ENCODE results near the gene TGFBR3L.

DNA sequence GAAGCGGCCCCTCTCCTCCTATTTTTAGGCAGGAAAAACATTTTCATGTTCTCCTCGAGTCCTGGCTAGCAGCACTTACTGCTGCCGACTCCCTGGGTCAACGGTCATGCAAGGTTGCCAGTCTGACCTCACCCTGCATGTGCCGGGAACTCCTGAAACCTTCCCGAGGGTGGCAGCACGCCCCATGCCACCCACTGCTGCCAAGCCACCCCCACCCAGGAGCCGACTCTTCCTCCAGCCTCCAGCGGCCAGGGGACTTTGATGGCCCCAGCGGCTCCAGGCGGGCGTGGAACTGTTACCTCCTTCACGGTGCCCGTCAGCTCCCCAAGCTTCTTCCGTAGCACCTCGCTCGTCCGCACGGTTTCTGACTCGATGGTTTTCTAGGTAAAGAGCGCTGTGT is 20.1 kb downstream of the TGFBR3L start:
- TF ChIP-seq, protein P1, sequence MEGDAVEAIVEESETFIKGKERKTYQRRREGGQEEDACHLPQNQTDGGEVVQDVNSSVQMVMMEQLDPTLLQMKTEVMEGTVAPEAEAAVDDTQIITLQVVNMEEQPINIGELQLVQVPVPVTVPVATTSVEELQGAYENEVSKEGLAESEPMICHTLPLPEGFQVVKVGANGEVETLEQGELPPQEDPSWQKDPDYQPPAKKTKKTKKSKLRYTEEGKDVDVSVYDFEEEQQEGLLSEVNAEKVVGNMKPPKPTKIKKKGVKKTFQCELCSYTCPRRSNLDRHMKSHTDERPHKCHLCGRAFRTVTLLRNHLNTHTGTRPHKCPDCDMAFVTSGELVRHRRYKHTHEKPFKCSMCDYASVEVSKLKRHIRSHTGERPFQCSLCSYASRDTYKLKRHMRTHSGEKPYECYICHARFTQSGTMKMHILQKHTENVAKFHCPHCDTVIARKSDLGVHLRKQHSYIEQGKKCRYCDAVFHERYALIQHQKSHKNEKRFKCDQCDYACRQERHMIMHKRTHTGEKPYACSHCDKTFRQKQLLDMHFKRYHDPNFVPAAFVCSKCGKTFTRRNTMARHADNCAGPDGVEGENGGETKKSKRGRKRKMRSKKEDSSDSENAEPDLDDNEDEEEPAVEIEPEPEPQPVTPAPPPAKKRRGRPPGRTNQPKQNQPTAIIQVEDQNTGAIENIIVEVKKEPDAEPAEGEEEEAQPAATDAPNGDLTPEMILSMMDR (IDR thresholded peaks at IDR 0.05) = no peak
- no peak for TF ChIP-seq POLR2A (IDR thresholded peaks at IDR 0.05)

Measured in tibial nerve (tissue), 3 donors.